ENCODE data around the gene MYO7B.

MYO7B gene

DNA sequence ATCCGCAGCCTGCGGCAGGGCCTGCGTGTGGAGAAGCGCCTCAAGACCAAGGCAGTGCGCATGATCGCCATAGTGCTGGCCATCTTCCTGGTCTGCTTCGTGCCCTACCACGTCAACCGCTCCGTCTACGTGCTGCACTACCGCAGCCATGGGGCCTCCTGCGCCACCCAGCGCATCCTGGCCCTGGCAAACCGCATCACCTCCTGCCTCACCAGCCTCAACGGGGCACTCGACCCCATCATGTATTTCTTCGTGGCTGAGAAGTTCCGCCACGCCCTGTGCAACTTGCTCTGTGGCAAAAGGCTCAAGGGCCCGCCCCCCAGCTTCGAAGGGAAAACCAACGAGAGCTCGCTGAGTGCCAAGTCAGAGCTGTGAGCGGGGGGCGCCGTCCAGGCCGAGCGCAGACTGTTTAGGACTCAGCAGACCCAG, 115.9 kb downstream of the MYO7B start:
- no peak overlapping the region for H3K4me3 Mint-ChIP-seq
- no peak for ATAC-seq (replicated peaks)
- no peaks in the 10 kb centered on the region for H3K9me3 Mint-ChIP-seq
- no peak for DNase-seq
- H3K4me1 Mint-ChIP-seq = peaks cover 58 to 72% of the 10 kb centered on the region in 2 donors
- peaks cover 0 to 6% of the 10 kb centered on the region in 2 donors for H3K27me3 Mint-ChIP-seq
- H3K27ac Mint-ChIP-seq = no peak overlapping the region
- peaks cover 0 to 1% of the 10 kb centered on the region in 2 donors for H3K36me3 Mint-ChIP-seq

GRCh38 chr2:127651971-127652550, 116.6 kb downstream of the MYO7B start:
- H3K27me3 Mint-ChIP-seq = peaks cover 0 to 6% of the 10 kb centered on the region in 2 donors
- H3K9me3 Mint-ChIP-seq = no peaks in the 10 kb centered on the region
- peak; percentile 53 to 54 for ATAC-seq (replicated peaks)
- peaks cover 0 to 1% of the 10 kb centered on the region in 2 donors for H3K36me3 Mint-ChIP-seq
- no peak for DNase-seq
- peaks cover 57 to 69% of the 10 kb centered on the region in 2 donors for H3K4me1 Mint-ChIP-seq
- peak overlapping the region; percentile 43 for H3K27ac Mint-ChIP-seq
- no peak overlapping the region for H3K4me3 Mint-ChIP-seq

- no peak overlapping the region for H3K4me3 Mint-ChIP-seq
- H3K27me3 Mint-ChIP-seq = peaks cover 0 to 6% of the 10 kb centered on the region in 2 donors
- H3K27ac Mint-ChIP-seq = peak overlapping the region; percentile 38
- peaks cover 50 to 63% of the 10 kb centered on the region in 2 donors for H3K4me1 Mint-ChIP-seq
- DNase-seq (no peak), ATAC-seq (replicated peaks) (no peak)
- H3K36me3 Mint-ChIP-seq = peaks cover 0 to 1% of the 10 kb centered on the region in 2 donors
- no peaks in the 10 kb centered on the region for H3K9me3 Mint-ChIP-seq
Measured at GRCh38 chr2:127652786-127653357, 117.4 kb downstream of the MYO7B start.

GRCh38 chr2:127653421-127654083, 118.1 kb downstream of the MYO7B start:
- Mint-ChIP-seq H3K4me1 (peaks cover 45 to 57% of the 10 kb centered on the region in 2 donors), H3K4me3 (no peak overlapping the region), H3K27me3 (peaks cover 0 to 6% of the 10 kb centered on the region in 2 donors), H3K27ac (no peak overlapping the region), H3K9me3 (no peaks in the 10 kb centered on the region), H3K36me3 (peaks cover 0 to 1% of the 10 kb centered on the region in 2 donors)
- DNase-seq = no peak
- ATAC-seq (replicated peaks) = no peak

- Mint-ChIP-seq H3K9me3 (no peaks in the 10 kb centered on the region), H3K36me3 (peaks cover 0 to 1% of the 10 kb centered on the region in 2 donors), H3K27ac (no peak overlapping the region), H3K4me3 (no peak overlapping the region), H3K4me1 (peaks cover 43 to 57% of the 10 kb centered on the region in 2 donors), H3K27me3 (peaks cover 0 to 6% of the 10 kb centered on the region in 2 donors)
- no peak for DNase-seq
- no peak for ATAC-seq (replicated peaks)
Measured at GRCh38 chr2:127654084-127654837, 118.8 kb downstream of the MYO7B start.

DNA sequence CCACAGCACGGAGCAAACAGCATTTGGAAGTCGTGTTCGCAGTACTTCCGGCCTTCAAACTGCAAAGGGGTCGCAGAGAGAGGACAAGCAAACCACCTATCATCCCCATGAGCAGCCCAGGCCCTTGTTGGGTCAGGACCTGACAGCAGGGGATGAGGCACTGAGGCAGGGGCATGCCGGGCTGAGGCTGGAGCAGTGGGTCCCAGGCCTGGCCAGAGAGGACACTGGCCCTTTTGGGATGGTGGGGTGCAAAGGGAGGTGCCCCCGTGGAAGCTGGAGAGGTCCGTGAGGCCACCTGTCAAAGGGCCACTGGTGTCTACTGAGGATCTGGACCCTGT, 119.3 kb downstream of the MYO7B start:
- H3K4me3 Mint-ChIP-seq = no peak overlapping the region
- ATAC-seq (replicated peaks) (no peak), DNase-seq (no peak)
- H3K27me3 Mint-ChIP-seq = peaks cover 0 to 6% of the 10 kb centered on the region in 2 donors
- H3K9me3 Mint-ChIP-seq = no peaks in the 10 kb centered on the region
- peaks cover 41 to 57% of the 10 kb centered on the region in 2 donors for H3K4me1 Mint-ChIP-seq
- H3K27ac Mint-ChIP-seq = no peak overlapping the region
- peaks cover 0 to 1% of the 10 kb centered on the region in 2 donors for H3K36me3 Mint-ChIP-seq

- ATAC-seq (replicated peaks) (no peak), DNase-seq (no peak)
- no peak overlapping the region for H3K4me3 Mint-ChIP-seq
- H3K36me3 Mint-ChIP-seq = peaks cover 0 to 1% of the 10 kb centered on the region in 2 donors
- no peaks in the 10 kb centered on the region for H3K9me3 Mint-ChIP-seq
- peaks cover 41 to 57% of the 10 kb centered on the region in 2 donors for H3K4me1 Mint-ChIP-seq
- peaks cover 0 to 6% of the 10 kb centered on the region in 2 donors for H3K27me3 Mint-ChIP-seq
- H3K27ac Mint-ChIP-seq = no peak overlapping the region
Measured at GRCh38 chr2:127655209-127656073, 120.0 kb downstream of the MYO7B start.

- Mint-ChIP-seq H3K27me3 (peaks cover 6 to 18% of the 10 kb centered on the region in 2 donors), H3K27ac (no peak overlapping the region), H3K4me3 (no peak overlapping the region), H3K4me1 (peaks cover 31 to 45% of the 10 kb centered on the region in 2 donors), H3K36me3 (no peaks in the 10 kb centered on the region), H3K9me3 (no peaks in the 10 kb centered on the region)
- DNase-seq (no peak), ATAC-seq (replicated peaks) (no peak)
Measured at GRCh38 chr2:127656569-127657231, 121.2 kb downstream of the MYO7B start.

DNA sequence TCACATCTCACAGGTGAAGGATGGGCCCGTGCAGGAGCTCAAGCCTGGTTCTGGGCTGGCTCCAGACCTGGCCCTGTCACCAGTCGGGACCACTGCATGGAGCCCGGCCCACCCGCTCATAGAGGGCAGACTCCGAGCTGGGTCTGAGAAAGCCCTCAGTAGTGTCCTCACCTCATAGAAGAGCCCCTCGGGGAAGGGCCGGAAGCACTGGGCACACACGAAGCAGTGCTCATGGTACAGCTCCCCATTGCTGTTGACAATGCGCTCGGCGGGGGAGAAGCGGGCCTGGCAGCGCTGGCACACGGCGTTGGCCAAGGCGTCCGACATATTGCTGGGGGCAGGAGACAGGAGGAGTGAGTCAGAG, 121.7 kb downstream of the MYO7B start:
- no peaks in the 10 kb centered on the region for H3K9me3 Mint-ChIP-seq
- peaks cover 11 to 22% of the 10 kb centered on the region in 2 donors for H3K27me3 Mint-ChIP-seq
- DNase-seq (no peak), ATAC-seq (replicated peaks) (no peak)
- H3K4me3 Mint-ChIP-seq = no peak overlapping the region
- H3K4me1 Mint-ChIP-seq = peaks cover 25 to 40% of the 10 kb centered on the region in 2 donors
- H3K27ac Mint-ChIP-seq = no peak overlapping the region
- H3K36me3 Mint-ChIP-seq = no peaks in the 10 kb centered on the region

- H3K4me3 Mint-ChIP-seq = no peak overlapping the region
- no peak for ATAC-seq (replicated peaks)
- H3K27me3 Mint-ChIP-seq = peaks cover 15 to 26% of the 10 kb centered on the region in 2 donors
- H3K27ac Mint-ChIP-seq = no peak overlapping the region
- H3K36me3 Mint-ChIP-seq = no peaks in the 10 kb centered on the region
- H3K9me3 Mint-ChIP-seq = no peaks in the 10 kb centered on the region
- no peak for DNase-seq
- H3K4me1 Mint-ChIP-seq = peaks cover 16 to 32% of the 10 kb centered on the region in 2 donors
Measured at GRCh38 chr2:127658146-127658545, 122.7 kb downstream of the MYO7B start.

DNA sequence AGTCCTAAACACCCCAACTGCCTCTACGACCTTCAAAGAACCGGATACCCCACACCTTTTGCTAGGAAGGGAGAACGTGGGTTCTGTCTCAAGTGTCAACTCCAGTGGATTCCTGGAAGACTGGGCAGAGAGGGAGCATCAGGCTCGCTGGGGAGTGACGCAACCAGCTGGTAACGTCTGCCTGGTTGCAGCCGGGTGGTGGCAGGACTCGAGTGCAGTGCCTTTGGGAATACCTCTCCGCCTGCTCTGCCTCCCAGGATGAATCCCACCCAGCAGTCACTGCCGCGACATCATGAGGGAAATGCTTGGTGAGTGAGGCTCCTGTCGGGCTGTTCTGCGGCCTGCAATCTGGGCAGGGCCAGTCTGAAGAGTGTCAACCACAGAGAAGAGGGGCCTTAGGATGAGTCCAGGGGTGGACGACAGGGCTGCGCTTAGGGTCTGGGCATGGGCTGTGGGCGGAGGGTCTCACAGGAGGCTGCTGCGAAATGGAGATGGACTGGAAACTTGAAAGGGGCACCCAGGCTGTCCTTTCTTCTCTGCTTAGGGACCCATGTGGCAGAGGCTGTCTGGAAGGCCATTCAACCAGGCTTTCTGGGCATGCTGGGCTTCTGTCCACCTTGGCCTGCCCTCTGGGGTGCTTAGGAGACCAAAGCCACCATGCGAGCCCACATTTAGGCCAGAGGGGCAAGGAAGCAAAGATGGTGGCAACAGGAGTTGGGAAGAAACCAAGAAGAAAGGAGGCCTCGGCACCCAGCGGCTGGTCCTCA, 123.3 kb downstream of the MYO7B start:
- Mint-ChIP-seq H3K4me1 (peaks cover 12 to 32% of the 10 kb centered on the region in 2 donors), H3K36me3 (no peaks in the 10 kb centered on the region), H3K4me3 (no peak overlapping the region), H3K27ac (no peak overlapping the region), H3K27me3 (peaks cover 22 to 28% of the 10 kb centered on the region in 2 donors), H3K9me3 (no peaks in the 10 kb centered on the region)
- DNase-seq = no peak
- no peak for ATAC-seq (replicated peaks)

DNA sequence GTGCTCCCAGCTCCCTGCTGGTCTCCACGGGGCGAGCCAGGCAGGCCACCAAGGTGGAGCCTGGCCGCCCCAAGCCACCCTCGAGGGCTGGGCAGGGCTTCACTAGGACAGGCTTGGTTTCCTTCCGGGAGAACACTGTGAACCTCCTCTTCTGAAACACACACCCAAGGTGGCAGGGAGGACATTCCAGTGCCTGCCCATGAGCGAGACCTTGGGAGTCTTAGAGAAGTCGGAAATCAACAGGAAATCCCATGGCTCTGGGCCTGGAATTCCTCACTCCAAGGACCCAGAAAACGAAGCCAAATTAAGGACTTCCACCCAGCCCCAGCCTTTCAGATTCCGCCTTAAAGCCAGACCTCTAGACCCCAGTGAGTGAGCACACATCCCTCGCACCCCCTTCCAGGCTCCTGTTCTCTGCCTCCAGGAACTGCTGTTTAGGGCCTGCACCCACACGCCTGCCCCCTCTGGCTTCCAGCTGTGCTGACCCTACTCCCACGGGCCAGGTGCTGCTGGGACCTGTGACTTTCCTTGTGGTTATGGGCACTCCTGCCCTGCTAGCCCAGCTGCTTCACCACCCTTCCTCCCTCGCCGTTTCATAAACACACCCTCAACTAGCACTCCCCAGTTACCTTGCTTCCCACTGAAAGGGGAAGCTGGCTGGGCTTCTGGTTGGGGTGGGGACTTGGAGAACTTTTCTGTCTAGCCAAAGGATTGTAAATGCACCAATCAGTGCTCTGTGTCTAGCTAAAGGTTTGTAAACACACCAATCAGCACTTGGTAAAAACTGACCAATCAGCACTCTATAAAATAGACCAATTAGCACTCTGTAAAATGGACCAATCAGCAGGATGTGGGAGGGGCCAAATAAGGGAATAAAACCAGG, 124.2 kb downstream of the MYO7B start:
- Mint-ChIP-seq H3K36me3 (no peaks in the 10 kb centered on the region), H3K4me1 (peaks cover 12 to 30% of the 10 kb centered on the region in 2 donors), H3K9me3 (no peaks in the 10 kb centered on the region), H3K4me3 (no peak overlapping the region), H3K27me3 (peaks cover 25 to 33% of the 10 kb centered on the region in 2 donors), H3K27ac (no peak overlapping the region)
- DNase-seq (no peak), ATAC-seq (replicated peaks) (peak; percentile 51 to 55)

Measured in stimulated activated naive B cell treated with anti-CD40 and anti-IgM and Interleukin-4, amounts not matched to agents 10 μg/mL and 1 μg/mL and 100 μg/mL, for 72 hours (primary cell).